ENCODE results near the gene EMX1.
A peak's percentile ranks its signal among the peaks of the same experiment; 100 is the strongest.
"Not testable (repeated sequence)": the region's sequence is repeated elsewhere in the genome, so short reads cannot be mapped to it uniquely, and the experiment has no call there.

Gene EMX1

DNA sequence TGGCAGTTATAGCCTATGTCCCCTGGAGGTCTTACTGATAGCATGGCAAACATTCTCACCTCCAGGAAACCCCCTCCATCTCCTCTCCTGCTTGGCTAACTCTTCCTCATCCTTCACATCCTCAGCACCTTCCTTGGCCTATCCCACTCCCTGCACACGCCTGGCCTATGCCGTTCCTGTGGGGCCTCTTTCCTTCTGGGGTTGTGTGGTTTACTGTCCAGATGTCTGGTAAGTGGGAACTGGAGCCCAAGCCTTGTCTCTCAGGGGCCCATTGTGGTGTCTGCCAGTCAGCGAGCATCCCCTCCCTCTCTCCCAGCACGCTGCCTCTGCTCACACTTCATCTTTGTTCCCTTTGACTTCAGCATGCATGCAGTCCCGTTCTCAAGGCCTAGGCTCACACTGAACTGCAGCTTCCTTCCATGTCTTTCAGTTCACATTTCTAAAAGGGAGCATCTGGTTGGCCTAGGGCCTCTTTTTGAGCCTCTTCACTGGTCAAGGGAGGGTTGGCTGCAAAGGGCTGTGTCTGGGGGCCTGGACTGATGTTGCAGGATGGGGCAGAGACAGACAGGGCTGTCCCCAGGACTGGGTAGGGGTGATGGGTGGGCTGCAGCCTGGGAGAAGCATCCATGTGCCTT is 17.0 kb upstream of the EMX1 start:
- DNase-seq (ENCODE audit: low spot score) = no peak

DNA sequence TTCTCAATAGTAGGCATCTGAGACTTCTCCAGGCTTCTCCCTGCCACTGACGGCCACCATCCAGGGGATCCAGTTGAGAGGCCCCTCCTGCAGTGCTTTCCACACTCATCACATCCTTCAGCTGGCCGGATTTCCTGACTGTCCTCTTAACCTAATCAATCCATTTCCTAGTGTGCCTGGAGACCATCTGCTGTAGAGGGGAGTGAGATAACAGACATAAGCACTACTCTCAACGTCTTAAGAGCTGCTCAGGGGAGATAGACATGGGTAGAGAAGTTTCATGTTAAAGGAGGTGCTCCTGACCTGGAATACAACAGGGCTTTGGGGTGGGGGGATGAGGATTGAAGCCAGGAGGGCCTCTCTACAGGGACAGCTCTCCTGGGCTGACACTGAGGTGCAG is 15.9 kb upstream of the EMX1 start:
- no peak for DNase-seq (ENCODE audit: low spot score)

DNA sequence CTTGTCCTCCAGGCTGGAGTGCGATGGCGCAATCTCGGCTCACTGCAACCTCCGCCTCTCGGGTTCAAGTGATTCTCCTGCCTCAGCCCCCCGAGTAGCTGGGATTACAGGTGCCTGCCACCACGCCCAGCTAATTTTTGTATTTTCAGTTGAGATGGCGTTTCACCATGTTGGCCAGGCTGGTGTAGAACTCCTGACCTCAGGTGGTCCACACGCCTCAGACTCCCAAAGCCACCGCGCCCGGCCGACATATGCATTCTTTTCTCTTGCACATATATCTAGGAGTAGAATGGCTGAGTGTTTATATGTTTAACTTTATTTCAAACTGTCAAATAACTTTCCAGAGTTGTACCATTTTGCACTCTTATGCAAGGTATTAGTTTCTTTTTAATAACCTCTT is 9.9 kb upstream of the EMX1 start:
- not testable (repeated sequence) for DNase-seq (ENCODE audit: low spot score)

DNA sequence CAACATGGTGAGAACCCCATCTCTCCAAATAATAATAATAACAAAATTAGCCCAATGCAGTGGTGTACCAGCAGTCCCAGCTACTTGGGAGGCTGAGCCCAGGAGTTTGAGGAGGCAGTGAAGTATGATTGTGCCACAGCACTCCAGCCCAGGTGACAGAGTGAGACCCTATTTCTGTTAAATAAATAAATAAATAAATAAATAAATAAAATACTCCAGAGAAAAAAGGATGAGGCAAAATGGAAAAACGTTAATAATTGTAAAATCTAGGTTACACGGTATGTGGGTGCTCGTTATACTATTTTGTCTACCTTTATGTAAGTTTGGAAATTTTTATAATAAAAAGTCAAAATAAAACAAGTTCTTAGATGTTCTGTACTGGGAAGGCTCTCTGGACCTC is 8.6 kb upstream of the EMX1 start:
- no peak for DNase-seq (ENCODE audit: low spot score)

- no peak for DNase-seq (ENCODE audit: low spot score)
Measured at GRCh38 chr2:72911256-72911655, 6.1 kb upstream of the EMX1 start.

DNA sequence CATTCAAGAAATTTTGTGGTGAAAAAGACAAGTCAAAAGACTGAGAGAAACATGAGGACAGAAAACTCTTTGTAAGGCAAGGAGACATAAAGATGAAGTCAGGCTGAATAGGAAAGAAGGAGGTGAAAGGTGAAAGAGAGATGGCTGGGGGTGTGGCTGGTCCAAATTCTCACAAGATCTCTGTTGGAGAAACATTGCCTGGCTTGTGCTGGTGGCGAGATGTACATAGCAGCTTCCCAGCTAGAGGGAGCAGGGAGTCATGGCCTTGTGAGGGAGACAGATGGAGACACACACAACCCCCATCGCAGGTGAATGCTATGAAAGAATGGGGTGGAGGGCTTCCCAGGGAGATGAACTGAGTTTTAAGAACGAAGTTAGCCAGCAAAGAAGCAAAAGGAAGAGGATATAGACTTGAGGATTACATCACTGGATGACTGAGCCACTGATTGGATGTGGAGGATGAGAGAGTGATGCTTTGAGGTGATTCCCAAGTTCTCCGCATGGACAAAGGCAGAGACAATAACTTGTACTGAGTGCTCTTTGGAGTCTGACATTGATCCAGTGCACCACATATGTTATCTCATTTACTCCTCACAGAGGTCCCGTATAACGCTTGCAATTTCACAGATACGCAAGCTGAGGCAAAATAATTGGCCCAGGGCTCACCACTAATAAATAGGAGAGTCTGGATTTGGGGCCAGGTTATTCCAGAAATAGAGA is 3.7 kb upstream of the EMX1 start:
- peak; percentile 14 for DNase-seq (ENCODE audit: low spot score)

- peak; percentile 52 for DNase-seq (ENCODE audit: low spot score)
Measured at GRCh38 chr2:72914206-72914559, 3.1 kb upstream of the EMX1 start.

DNA sequence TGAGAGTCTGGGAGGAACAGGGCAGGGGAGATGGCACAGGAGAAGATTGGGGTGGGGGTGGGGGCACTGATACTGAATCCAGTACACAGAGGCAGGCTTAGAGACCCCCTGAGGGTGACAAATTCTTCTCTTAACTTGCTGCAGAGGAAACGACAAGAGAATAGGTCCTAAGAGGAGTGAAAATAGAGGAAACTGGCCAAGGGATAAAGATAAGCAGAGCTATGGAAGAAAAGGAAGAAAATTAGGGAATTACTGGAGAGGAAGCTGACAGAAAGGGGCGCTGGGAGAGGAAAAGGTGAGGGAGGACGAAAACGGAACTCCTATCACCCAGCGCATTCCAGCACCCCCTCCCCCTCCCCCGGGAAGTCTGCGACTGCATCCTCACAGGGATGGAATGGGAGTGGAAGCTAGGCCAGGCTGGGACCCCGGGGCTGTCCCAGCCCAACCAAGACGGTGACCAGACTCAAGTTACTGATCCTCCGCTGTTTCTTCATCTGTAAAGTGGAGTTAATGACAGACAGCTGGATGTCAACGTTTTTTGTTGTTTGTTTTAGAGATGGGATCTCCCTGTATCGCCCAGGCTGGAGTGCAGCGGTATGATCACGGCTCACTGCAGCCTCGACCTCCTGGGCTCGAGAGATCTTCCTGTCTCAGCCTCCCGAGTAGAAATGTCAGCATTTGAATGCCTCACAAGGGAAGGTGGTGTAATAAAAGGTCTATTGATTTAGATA is 2.6 kb upstream of the EMX1 start:
- DNase-seq (ENCODE audit: low spot score) = peak; percentile 60

DNA sequence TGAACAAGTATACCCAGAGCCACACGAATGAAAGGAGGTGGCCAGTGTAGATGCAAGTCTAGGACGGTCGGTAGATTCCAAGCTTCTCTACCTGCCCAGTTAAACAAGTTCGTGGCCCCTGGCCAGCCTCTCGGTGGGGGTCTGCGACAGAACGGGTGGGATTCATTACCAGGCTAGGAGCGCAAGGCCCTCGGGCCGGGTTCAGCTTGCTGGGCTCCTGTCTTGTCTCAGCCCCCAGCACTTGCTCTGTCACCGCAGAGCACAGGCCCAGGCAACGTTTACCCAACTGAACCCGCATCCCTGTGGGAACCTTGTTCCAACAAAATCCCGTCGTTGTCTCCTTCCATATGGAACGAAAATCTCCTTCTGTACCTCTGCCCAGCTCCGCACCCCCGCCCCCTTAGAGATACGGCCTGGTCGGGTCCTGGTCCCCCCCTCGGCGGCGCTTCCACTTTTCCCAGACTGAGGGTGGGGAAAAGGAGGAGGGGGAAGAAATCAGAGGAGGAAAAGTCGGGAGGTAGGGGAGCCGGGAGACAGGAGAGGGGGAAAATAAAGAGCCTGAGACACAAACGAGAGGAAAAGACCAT is 1.9 kb upstream of the EMX1 start:
- DNase-seq (ENCODE audit: low spot score) = peak; percentile 63

- peak; percentile 64 for DNase-seq (ENCODE audit: low spot score)
Measured at GRCh38 chr2:72915907-72916742, 1.2 kb upstream of the EMX1 start.

- DNase-seq (ENCODE audit: low spot score) = no peak
Measured at GRCh38 chr2:72916743-72917137, 579 bp upstream of the EMX1 start.

DNA sequence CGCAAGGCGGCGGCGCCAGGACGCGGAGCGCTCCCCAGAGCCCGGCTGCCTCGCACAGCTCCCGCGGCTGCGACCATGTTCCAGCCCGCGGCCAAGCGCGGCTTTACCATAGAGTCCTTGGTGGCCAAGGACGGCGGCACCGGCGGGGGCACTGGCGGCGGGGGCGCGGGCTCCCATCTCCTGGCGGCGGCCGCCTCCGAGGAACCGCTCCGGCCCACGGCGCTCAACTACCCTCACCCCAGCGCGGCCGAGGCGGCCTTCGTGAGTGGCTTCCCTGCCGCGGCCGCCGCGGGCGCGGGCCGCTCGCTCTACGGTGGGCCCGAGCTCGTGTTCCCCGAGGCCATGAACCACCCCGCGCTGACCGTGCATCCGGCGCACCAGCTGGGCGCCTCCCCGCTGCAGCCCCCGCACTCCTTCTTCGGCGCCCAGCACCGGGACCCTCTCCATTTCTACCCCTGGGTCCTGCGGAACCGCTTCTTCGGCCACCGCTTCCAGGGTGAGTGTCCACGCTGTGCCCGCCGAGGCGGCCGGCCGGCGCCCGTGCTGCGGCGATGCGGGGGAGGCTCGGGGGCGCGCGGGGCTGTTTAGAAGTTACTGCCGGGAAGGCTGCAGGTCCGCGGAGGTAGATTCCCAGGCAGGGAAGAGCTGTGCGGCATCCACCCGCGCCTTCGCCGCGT is 696 bp downstream of the EMX1 start:
- DNase-seq (ENCODE audit: low spot score) = peak; percentile 61

- DNase-seq (ENCODE audit: low spot score) = peak; percentile 64
Measured at GRCh38 chr2:72919414-72920317, 2.3 kb downstream of the EMX1 start.

- peak; percentile 74 for DNase-seq (ENCODE audit: low spot score)
Measured at GRCh38 chr2:72920318-72921087, 3.2 kb downstream of the EMX1 start.

GRCh38 chr2:72921088-72921851 is 4.0 kb downstream of the EMX1 start:
- peak; percentile 56 for DNase-seq (ENCODE audit: low spot score)

DNA sequence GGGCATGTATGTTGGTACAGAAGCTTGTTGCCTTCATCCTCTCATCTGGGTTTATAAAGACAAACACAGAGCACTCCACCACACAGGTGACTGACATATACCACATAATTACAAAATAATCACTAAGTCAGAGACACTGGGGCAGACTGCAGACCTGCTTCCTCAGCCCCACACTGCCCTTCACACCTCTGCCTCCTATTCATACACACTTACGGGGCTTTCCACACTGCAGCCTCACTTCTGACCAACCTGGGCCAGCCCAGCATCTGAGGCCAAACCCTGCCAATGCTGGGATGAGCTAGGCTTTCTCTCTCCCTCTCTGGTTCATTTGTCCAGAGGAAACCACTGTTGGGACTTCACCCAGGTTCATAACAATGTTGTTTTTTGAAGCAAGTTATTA is 4.5 kb downstream of the EMX1 start:
- peak; percentile 53 for DNase-seq (ENCODE audit: low spot score)

- DNase-seq (ENCODE audit: low spot score) = peak; percentile 52
Measured at GRCh38 chr2:72923833-72924352, 6.6 kb downstream of the EMX1 start.

Data from left forelimb (tissue), 1 donor.